ENCODE measurements around the gene EMC10.
A peak's percentile ranks its signal among the peaks of the same experiment; 100 is the strongest.

EMC10 gene

GRCh38 chr19:50475101-50475568 is 1.2 kb upstream of the EMC10 start:
- in situ Hi-C loops (cut with MboI; ENCODE audit: low pct_unique_long_range_greater_than_20kb, low sequenced_read_pairs), result no loop called here
- DNase-seq, result no peak

- in situ Hi-C loops (cut with MboI; ENCODE audit: low pct_unique_long_range_greater_than_20kb, low sequenced_read_pairs), result no loop called here
These were observed 527 bp upstream of the EMC10 start for GRCh38 chr19:50475736-50476223.

GRCh38 chr19:50476907-50477238 is 566 bp downstream of the EMC10 start:
- in situ Hi-C loops (cut with MboI; ENCODE audit: low pct_unique_long_range_greater_than_20kb, low sequenced_read_pairs), result no loop called here
- DNase-seq, result no peak

More at GRCh38 chr19:50475736-50476223, 527 bp upstream of the EMC10 start:
- no peak for DNase-seq

GRCh38 chr19:50477751-50478515 is 1.6 kb downstream of the EMC10 start:
- DNase-seq, result no peak
- in situ Hi-C loops (cut with MboI; ENCODE audit: low pct_unique_long_range_greater_than_20kb, low sequenced_read_pairs), result no loop called here

- peak; percentile 79 for DNase-seq
- in situ Hi-C loops (cut with MboI; ENCODE audit: low pct_unique_long_range_greater_than_20kb, low sequenced_read_pairs), result no loop called here
These were observed 2.8 kb downstream of the EMC10 start for GRCh38 chr19:50478901-50479715.

GRCh38 chr19:50479761-50480251 is 3.5 kb downstream of the EMC10 start:
- DNase-seq, result no peak
- in situ Hi-C loops (cut with MboI; ENCODE audit: low pct_unique_long_range_greater_than_20kb, low sequenced_read_pairs), result no loop called here

GRCh38 chr19:50480281-50481111 is 4.2 kb downstream of the EMC10 start:
- in situ Hi-C loops (cut with MboI; ENCODE audit: low pct_unique_long_range_greater_than_20kb, low sequenced_read_pairs), result no loop called here
- DNase-seq, result no peak

- in situ Hi-C loops (cut with MboI; ENCODE audit: low pct_unique_long_range_greater_than_20kb, low sequenced_read_pairs), result no loop called here
- DNase-seq, result no peak
These were observed 5.2 kb downstream of the EMC10 start for GRCh38 chr19:50481351-50482149.

- in situ Hi-C loops (cut with MboI; ENCODE audit: low pct_unique_long_range_greater_than_20kb, low sequenced_read_pairs), result no loop called here
- DNase-seq, result no peak
These were observed 6.1 kb downstream of the EMC10 start for GRCh38 chr19:50482271-50482855.

- no peak for DNase-seq
- in situ Hi-C loops (cut with MboI; ENCODE audit: low pct_unique_long_range_greater_than_20kb, low sequenced_read_pairs), result no loop called here
These were observed 6.6 kb downstream of the EMC10 start for GRCh38 chr19:50482916-50483315.

- no peak for DNase-seq
- in situ Hi-C loops (cut with MboI; ENCODE audit: low pct_unique_long_range_greater_than_20kb, low sequenced_read_pairs), result no loop called here
These were observed 9.1 kb downstream of the EMC10 start for GRCh38 chr19:50485284-50485955.

GRCh38 chr19:50486823-50487515 is 10.7 kb downstream of the EMC10 start:
- peak; percentile 72 for DNase-seq
- in situ Hi-C loops (cut with MboI; ENCODE audit: low pct_unique_long_range_greater_than_20kb, low sequenced_read_pairs), result no loop called here

GRCh38 chr19:50488389-50489194 is 12.3 kb downstream of the EMC10 start:
- in situ Hi-C loops (cut with MboI; ENCODE audit: low pct_unique_long_range_greater_than_20kb, low sequenced_read_pairs), result no loop called here
- no peak for DNase-seq

GRCh38 chr19:50489461-50490011 is 13.2 kb downstream of the EMC10 start:
- DNase-seq, result peak; percentile 26
- in situ Hi-C loops (cut with MboI; ENCODE audit: low pct_unique_long_range_greater_than_20kb, low sequenced_read_pairs), result no loop called here

GRCh38 chr19:50490411-50490811 is 14.1 kb downstream of the EMC10 start:
- DNase-seq, result no peak
- in situ Hi-C loops (cut with MboI; ENCODE audit: low pct_unique_long_range_greater_than_20kb, low sequenced_read_pairs), result no loop called here

- in situ Hi-C loops (cut with MboI; ENCODE audit: low pct_unique_long_range_greater_than_20kb, low sequenced_read_pairs), result no loop called here
- no peak for DNase-seq
These were observed 14.7 kb downstream of the EMC10 start for GRCh38 chr19:50490991-50491472.
